Left ventricle myocardium superior (tissue), 1 donor: ENCODE measurements around the gene ALG13. TPM values are rescaled to one million over a fixed set of nuclear protein-coding genes. Genes with fewer than 3 reads are reported as not detected.
"Not testable (repeated sequence)": the region's sequence is repeated elsewhere in the genome, so short reads cannot be mapped to it uniquely, and the experiment has no call there.

Source experiments
- ATAC-seq: fragments of 200-7000 bp; cut with Tn5 transposase; one replicate; pipeline ENCODE4 v1.9.1; 2020; ENCODE audit warnings: mild to moderate bottlenecking, moderate library complexity
- DNase-seq: peaks from one replicate; pipeline ENCODE4 v3.0.0-alpha.2; 2020
- intact Hi-C: fragments of 100-400 bp; cut with micrococcal nuclease; formaldehyde crosslinking; loops from one replicate; pipeline ENCODE4 v1.11.0; 2022
- total RNA-seq: library from RNA; stranded (reverse); fragmentation: NEBNext Ultra II Directional; extraction: Animal tissue kit (Norgen Biotek cat#: 25700); gene quantifications from one replicate; pipeline ENCODE4 v1.2.1, GENCODE V29; 2021
- donor health status: DM: no; HTN: yes; CAD: no; lungs with severe emphysema.

ALG13 gene
- total RNA-seq, 1 donor from 2014 or later = 17.9 TPM

GRCh38 chrX:111742018-111742417 lies 61.0 kb downstream of the ALG13 start:
- DNase-seq (no peak), ATAC-seq (no peak)
- intact Hi-C loops = no loop called here

GRCh38 chrX:111743316-111743715 lies 62.3 kb downstream of the ALG13 start:
- DNase-seq (no peak), ATAC-seq (no peak)
- intact Hi-C loops = no loop called here

- no peak for ATAC-seq
- intact Hi-C loops = no loop called here
- DNase-seq = no peak
These were observed 75.5 kb downstream of the ALG13 start for GRCh38 chrX:111756486-111756885.

GRCh38 chrX:111759686-111760085 lies 78.7 kb downstream of the ALG13 start:
- intact Hi-C loops = no loop called here
- no peak for DNase-seq
- ATAC-seq = no peak

- intact Hi-C loops = no loop called here
- DNase-seq (no peak), ATAC-seq (no peak)
These were observed 80.7 kb downstream of the ALG13 start for GRCh38 chrX:111761578-111762135.

- ATAC-seq (no peak), DNase-seq (no peak)
- intact Hi-C loops = no loop called here
These were observed 97.6 kb downstream of the ALG13 start for GRCh38 chrX:111778591-111778990.

- intact Hi-C loops = no loop called here
- DNase-seq (no peak), ATAC-seq (no peak)
These were observed 98.6 kb downstream of the ALG13 start for GRCh38 chrX:111779582-111779981.

- intact Hi-C loops = no loop called here
- ATAC-seq (no peak), DNase-seq (no peak)
These were observed 103.7 kb downstream of the ALG13 start for GRCh38 chrX:111784667-111785066.

- DNase-seq, ATAC-seq, intact Hi-C loops: not testable (repeated sequence)
These were observed 109.1 kb downstream of the ALG13 start for GRCh38 chrX:111790054-111790453.

Other genes with a start within 250 kb of the ALG13 start
- gene SERTM2, start 169.5 kb upstream of the ALG13 start, total RNA-seq = not detected
- gene TRPC5OS, start 195.0 kb downstream of the ALG13 start, total RNA-seq = not detected